ENCODE results near the gene FAM151A.
A peak's percentile ranks its signal among the peaks of the same experiment; 100 is the strongest.
"Not testable (repeated sequence)": the region's sequence is repeated elsewhere in the genome, so short reads cannot be mapped to it uniquely, and the experiment has no call there.

Gene FAM151A

DNA sequence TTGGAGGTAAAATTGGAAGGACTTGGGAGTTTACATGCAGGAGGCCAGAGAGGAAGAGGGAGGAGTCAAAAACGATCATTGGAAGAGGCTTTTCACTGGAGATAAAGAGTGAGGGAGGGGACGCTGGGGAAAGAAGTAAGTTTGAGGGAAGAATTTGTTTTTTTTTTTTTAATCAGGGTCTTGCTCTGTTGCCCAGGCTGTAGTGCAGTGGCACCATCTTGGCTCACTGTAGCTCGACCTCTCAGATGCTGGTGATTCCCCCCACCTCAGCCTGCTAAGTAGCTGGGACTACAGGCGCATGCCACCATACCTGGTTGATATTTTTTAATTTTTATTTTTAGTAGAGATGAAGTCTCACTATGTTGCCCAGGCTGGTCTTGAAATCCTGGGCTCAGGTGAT lies 17.0 kb upstream of the FAM151A start:
- Histone ChIP-seq H3K27ac (no peak overlapping the region), H3K4me3 (no peak overlapping the region)

DNA sequence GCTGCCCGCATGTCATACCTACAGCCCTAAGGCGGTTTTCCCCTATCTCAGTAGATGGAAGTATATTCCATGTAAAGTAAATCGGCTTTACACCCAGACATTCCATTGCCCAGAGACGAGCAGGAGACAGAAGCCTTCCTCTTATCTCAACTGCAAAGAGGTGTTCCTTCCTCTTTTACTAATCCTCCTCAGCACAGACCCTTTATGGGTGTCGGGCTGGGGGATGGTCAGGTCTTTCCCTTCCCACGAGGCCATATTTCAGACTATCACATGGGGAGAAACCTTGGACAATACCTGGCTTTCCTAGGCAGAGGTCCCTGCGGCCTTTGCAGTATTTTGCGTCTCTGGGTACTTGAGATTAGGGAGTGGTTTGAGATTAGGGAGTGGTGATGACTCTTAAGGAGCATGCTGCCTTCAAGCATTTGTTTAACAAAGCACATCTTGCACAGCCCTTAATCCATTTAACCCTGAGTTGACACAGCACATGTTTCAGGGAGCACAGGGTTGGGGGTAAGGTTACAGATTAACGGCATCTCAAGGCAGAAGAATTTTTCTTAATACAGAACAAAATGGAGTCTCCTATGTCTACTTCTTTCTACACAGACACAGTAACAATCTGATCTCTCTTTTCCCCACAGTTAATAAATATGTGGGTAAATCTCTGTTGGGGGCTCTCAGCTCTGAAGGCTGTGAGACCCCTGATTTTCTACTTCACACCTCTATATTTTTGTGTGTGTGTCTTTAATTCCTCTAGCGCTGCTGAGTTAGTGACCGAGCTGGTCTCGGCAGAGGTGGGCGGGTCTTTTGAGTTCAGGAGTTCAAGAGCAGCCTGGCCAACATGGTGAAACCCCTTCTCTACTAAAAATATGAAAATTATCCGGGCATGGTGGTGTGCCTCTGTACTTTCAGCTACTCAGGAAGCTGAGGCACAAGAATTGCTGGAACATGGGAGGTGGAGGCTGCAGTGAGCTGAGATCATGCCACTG lies 13.4 kb upstream of the FAM151A start:
- H3K4me3 ChIP-seq, H3K27ac ChIP-seq: not testable (repeated sequence)

DNA sequence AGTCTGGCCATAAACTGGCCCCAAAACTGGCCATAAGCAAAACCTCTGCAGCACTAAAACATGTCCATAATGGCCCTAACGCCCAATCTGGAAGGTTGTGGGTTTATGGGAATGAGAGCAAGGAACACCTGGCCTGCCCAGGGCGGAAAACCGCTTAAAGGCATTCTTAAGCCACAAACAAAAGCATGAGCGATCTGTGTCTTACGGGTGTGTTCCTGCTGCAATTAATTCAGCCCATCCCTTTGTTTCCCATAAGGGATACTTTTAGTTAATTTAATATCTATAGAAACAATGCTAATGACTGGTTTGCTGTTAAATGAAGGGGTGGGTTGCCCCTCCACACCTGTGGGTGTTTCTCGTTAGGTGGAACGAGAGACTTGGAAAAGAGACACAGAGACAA lies 12.5 kb upstream of the FAM151A start:
- H3K4me3 ChIP-seq, result not testable (repeated sequence)
- peak overlapping the region in 1 of 21 experiments; percentile 22 for H3K27ac ChIP-seq

DNA sequence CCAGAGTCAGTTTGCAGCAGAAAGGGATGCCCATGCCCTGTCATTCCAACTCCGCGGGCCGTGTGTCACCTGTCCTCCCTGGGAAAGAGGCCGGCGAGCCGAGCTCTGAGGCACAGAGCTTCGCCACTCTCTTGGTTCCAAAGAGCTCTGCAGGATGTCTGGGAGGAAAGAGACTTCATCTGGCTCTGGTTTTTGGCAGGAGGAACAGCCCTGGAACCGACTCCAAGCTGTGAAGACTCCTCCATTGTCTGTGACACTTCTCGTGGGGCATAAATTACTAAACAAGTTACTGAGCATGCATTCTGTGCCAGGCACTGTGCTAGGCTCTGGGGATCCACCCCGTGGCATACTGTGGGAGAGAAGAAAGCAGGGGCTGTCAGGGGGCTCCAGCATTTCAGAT lies 3.9 kb upstream of the FAM151A start:
- Histone ChIP-seq H3K27ac (no peak overlapping the region), H3K4me3 (no peak overlapping the region)

DNA sequence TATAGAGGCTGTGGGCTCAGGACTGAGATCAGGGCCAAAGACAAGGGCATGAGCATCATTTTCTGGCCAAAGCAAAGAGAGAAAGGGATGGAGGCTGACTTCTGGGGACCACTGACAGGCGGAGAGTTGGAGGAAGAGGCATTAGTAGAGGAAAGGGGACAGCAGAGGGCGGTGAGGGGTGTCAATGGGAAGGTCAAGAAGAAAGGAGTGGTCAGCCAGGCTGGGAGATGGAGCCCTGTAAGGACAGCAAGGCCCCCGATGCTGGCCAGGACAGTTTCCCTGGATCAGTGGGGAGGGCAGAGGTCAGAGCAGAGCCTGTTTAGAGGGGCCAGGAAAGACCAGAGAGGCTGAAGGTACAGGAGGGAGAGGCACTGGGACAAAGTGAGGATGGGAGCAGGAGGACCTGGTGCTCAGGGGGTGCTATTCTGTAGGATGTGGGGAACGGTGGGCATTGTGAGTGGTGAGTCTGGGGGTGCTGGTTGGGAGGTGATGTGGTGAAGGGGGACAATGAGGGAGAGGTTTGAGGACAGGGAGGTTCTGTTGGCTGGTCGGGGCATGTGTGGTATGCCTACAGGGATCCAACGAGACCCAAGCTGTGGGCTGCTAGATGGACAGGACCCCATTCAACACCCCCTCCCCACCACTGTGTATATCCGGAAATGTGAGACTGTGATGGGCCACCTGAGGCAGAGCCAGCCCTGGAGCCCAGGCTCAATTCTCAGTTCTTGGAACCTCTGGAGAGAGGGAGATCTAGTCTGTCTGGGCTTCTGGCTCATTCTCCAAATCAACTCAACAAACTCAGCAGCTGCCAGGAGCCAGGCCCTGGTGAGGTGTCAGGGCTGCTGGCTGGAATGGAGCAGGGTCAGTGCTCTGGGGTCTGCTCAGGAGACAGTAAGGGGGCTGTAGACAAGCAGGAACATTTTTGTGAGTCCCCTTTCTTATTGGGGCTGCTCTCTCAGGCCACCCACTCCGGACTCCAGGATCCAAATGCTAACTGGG lies 1.4 kb upstream of the FAM151A start:
- Histone ChIP-seq H3K27ac (no peak overlapping the region), H3K4me3 (no peak overlapping the region)

DNA sequence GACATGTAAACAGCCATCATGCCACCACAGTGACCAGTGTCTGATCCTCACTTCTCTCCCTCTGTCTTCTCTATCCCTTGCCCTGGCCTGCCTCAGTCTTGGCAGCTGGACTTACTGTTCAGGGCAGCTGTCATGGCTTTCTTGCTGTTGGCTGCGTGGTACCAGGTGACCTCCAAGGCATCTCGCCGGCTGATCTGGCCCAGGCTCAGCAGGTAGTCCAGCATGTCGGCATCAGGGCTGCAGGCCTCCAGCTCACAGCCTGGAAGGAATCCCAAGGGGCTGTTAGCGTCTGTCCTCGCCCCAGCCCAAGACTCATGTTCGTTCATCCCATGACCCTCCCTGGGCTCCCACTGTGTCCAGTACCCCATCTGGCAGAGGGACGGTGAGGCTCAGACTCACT lies 3.6 kb downstream of the FAM151A start:
- Histone ChIP-seq H3K4me3 (no peak overlapping the region), H3K27ac (no peak overlapping the region)

DNA sequence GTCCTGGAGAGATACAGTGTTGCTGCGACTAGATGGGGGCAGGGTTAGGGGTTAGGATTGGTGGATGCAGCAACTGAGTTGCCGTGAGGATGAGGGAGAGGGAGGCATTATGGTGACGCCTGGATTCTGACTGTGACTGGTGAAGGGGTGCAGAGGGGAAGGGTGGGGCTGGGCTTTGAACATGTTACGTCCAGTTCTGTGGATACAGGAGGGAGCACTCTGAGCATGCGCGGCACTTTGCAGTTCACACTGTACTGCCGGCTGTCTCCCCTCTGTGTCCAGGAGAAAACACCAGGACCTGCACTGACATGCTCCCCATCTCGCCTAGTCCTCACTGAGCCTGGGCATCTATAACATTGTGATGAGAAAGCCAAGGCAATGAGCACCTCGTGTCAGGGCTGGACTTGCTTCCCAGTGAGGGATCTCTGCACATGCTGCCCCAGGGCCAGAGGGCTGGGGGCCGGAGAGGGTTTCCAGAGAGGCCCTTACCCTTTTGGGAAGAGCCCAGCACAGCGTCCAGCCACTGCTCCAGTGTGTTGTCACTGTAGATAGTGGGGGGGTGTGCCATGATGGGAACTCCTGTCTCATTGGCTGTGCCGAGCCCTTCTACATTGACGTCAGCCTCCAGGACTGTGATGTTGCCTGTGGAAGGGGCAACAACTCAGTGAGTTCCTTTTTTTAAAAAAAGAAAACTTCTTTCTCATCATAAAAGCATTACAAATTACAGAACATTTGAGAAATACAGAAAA lies 7.6 kb downstream of the FAM151A start:
- Histone ChIP-seq H3K27ac (no peak overlapping the region), H3K4me3 (no peak overlapping the region)

DNA sequence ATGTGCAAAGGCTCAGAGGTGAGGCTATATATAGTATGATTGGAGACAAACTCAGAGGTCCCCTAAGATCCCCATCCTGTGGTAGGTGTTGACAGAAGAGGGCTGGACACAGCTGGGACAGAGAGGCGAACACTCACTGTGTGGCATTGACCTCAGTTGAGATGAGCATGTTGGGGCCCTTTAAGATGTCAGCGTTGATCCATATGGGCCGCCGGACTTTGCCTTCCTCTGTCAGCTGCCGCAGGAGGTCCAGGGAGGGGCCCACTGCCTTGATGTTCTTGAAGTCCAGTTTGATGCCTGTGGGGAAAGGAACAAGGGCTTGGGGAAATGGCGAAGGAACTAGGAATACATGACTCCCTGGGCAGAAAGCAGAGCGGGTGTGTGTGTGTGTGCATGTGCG lies 8.8 kb downstream of the FAM151A start:
- Histone ChIP-seq H3K4me3 (no peak overlapping the region), H3K27ac (no peak overlapping the region)

DNA sequence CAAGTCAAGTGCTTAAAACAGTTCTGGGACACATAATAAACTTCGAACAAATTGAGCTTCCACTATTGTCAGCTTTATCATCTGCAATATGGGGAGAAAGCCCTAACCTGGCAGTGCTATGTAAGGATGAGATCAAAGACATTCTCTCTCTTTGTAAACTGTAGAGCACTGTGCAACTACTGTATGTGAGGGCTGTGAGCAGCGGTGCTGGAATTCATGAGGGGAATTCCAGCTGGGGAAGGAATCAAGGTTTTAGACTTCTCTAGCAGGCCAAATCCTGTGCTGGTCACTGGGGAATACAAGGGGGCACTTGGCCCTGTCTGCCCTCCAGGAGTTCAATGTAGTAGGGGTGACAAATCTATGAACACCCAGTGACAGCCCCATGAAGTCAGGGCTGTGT lies 9.3 kb downstream of the FAM151A start:
- no peak overlapping the region for H3K27ac ChIP-seq
- no peak overlapping the region for H3K4me3 ChIP-seq

DNA sequence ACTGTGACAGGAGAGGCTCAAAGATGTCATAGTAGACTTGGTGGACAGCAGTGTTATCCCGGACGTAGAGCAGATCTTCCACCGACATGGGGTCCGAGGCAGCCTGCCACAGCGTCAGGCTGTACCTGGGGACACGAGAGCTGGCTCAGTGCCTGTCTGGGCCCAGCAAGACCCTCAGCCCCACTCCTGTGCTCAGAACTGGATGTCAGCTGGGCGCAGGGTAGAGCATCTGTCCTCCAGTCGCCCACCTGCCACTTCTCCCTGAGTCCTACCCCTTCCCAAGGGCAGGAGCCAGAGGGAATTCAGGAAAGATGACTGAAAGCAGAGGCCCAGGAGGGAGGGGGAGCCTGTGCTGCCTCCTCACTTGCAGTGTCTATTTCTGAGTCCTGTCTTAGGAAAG lies 11.7 kb downstream of the FAM151A start:
- Histone ChIP-seq H3K27ac (no peak overlapping the region), H3K4me3 (no peak overlapping the region)

DNA sequence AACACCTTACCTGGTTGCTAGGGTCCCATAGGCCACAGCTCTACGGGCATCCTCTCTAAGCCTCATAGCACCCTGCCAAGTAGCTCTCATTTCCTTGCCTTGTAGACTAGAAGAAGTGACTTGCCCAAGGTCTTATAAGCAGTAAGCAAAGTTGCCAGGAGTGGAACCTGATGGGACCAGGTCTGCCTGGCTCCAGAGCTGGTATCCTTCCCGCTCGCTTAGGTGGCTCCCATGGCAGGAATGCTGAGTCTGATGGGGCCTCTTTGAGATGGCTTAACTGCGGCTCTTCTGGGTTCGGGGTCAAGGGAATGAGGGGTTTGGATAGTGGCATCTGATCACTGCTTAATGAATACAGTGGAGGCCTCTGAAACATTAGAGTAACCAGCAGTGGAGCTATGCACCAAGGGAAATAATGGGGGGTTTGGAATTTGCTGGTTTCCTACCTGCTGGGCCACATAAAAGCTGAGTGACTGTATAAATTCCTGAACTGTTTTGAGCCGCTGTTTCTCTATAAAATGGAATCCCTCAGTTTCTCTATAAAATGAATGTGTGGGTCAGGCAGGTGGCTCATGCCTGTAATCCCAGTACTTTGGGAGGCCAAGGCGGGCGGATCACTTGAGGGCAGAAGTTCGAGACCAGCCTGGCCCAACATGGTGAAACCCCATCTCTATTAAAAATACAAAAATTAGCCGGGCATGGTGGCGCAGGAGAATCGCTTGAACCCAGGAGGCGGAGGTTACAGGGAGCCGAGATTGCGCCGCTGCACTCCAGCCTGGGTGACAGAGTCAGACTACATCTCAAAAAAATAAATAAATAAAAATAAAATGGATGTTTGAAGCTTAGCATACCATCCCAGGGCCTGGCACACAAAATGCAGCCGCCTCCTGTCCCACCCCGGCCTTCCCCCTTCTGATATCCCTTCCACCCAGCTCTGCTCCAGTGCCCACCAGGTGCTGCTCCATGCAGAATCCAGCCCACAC lies 12.4 kb downstream of the FAM151A start:
- H3K27ac ChIP-seq, result no peak overlapping the region

DNA sequence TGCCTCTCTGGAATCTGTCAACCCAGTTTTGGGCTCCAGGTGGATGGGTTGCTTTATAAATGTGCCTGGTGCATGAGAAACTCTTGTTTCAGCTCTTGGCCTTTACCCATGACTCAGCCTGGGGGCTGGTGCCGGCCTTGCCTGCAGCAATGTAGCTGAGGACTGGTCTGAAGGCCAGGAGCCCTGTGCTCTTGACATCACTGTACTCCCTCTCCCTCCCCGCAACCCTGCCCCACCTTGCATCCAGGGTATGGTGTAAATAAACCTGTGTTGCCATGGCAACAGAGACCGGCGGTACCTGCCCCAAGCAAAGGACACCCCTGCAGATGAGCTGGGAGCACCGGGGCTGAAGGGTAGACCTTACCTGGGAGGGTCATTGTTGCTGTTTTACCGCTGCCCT lies 13.3 kb downstream of the FAM151A start:
- Histone ChIP-seq H3K4me3 (no peak overlapping the region), H3K27ac (no peak overlapping the region)

More for the DNA sequence above, 12.4 kb downstream of the FAM151A start:
- no peak overlapping the region for H3K4me3 ChIP-seq

DNA sequence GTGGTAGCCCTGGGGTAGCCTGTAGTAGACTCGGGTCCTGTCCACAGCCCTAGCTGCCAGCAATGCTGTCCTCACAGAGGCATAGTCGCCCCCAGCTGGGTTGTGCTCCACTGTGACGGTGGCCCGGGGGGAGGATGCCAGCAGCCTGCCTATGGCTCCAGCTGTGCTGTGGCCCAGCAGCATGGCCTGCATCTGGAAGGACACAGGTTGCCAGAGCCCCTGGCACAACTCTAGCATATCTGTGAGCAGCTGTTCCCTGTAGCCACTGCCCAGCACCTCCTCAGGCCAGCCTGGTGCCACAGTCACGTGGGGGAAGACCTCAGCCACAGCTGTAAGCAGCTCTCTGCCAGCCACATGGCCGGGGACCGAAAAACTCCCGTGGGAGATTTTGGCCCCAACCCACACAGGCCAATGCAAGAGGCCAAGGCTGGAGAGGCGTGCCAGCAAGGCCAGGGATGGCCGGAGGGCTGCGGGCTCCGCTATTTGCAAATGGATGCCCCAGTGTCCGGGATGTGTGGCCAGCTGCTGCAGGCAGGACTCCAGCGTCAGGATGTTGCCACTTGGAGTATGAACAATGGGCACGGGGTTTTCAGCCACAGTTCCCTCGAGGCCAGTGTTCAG lies 13.9 kb downstream of the FAM151A start:
- H3K27ac ChIP-seq, result no peak overlapping the region

DNA sequence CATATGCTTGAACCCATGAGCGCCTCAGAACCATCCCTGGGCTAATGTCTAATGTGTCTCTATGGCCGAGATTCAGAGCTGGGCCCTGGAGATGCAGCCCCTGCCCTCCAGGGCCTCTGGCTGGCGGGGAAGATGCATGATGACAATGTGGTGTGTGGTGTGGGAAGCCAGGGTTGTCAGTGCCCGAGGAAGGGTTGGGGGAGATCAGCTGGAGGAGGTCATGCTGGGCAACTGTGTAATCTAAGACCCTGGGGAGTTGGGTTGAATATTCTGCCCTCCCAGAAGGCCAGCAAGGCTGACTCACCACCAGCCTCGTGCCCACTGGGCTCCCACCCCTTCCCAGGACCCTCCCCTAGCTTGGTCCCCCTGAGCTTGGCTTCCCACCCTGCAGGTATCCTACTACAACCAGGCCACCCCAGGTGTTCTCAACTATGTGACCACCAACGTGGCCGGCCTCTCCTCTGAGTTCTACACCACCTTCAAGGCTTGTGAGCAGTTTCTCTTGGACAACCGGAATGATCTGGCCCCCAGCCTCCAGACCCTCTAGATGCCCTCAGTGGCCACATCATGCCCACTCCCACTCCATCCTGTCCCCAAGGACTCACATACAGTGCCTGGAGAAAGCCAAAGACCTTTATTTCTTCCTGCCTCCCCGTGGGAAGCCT lies 14.6 kb downstream of the FAM151A start:
- H3K27ac ChIP-seq, result no peak overlapping the region

More for the DNA sequence above, 13.9 kb downstream of the FAM151A start:
- H3K4me3 ChIP-seq, result no peak overlapping the region

DNA sequence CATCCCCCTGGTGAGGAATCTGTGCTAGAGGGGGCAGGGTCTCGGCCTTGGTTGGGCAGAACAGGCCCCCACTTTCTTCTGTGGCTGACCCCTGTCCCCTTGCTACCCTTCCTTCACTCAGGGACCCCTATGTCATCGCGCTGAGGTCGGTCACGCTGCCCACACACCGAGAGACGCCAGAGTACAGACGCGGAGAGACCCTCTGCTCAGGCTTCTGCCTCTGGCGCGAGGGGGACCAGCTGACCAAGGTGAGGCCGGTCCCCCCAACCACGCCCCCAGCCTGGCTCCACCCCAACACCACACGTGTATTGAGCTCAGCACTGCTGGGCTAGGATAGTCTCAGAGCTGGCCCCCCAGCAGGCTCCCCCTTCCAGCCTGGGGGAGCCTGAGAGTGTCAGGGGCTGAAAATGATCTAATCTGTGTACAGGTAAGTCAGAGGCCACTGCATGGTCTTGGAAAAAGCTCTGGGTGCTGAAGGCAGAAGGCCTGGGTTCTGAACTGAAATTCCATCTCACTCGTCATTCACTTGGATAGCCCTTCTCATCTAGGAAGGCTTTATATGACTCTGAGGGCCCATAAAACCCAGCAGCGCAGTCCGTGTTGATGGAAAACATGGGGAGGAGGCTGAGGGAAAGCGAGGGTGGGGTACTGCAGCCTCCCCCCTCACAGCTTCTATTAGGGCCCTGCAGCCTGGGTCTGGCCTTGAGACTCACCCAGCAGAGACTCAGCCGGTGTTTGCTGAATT lies 15.3 kb downstream of the FAM151A start:
- Histone ChIP-seq H3K4me3 (no peak overlapping the region), H3K27ac (no peak overlapping the region)

More for the DNA sequence above, 14.6 kb downstream of the FAM151A start:
- H3K4me3 ChIP-seq, result no peak overlapping the region

DNA sequence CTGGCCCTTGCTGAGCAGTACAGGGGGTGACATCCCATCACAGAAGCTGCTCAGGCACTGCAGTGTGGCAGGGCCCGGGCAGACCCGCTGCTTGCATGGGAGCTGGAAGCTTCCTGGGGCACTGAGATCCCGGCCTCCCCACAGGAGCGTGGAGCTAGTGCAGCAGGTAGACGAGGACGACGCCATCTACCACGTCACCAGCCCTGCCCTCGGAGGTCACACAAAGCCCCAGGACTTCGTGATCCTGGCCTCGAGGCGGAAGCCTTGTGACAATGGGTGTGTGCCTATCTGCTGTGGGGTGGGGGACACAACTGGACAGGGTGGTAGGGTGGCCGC lies 16.4 kb downstream of the FAM151A start:
- H3K27ac ChIP-seq, result no peak overlapping the region
- no peak overlapping the region for H3K4me3 ChIP-seq
